Measurements from ENCODE around the gene GUCY2F.

Gene GUCY2F

GRCh38 chrX:109344678-109345077 is 137.2 kb downstream of the GUCY2F start:
- H3K36me3 ChIP-seq (ENCODE audit: insufficient read depth, low read length): no peaks in the 10 kb centered on the region
- no peak overlapping the region for H3K9ac ChIP-seq (ENCODE audit: low read depth, low read length)
- H3K9me3 ChIP-seq (ENCODE audit: control insufficient read depth, insufficient read depth, low read length): no peaks in the 10 kb centered on the region
- peaks cover 18% of the 10 kb centered on the region for H3K4me1 ChIP-seq (ENCODE audit: insufficient read depth, low read length)

- peaks cover 18% of the 10 kb centered on the region for H3K4me1 ChIP-seq (ENCODE audit: insufficient read depth, low read length)
- H3K9ac ChIP-seq (ENCODE audit: low read depth, low read length): no peak overlapping the region
- no peaks in the 10 kb centered on the region for H3K36me3 ChIP-seq (ENCODE audit: insufficient read depth, low read length)
- H3K9me3 ChIP-seq (ENCODE audit: control insufficient read depth, insufficient read depth, low read length): no peaks in the 10 kb centered on the region
Observed at GRCh38 chrX:109344101-109344500, 137.8 kb downstream of the GUCY2F start.

GRCh38 chrX:109343671-109344070 is 138.2 kb downstream of the GUCY2F start:
- peaks cover 18% of the 10 kb centered on the region for H3K4me1 ChIP-seq (ENCODE audit: insufficient read depth, low read length)
- no peaks in the 10 kb centered on the region for H3K36me3 ChIP-seq (ENCODE audit: insufficient read depth, low read length)
- no peaks in the 10 kb centered on the region for H3K9me3 ChIP-seq (ENCODE audit: control insufficient read depth, insufficient read depth, low read length)
- H3K9ac ChIP-seq (ENCODE audit: low read depth, low read length): no peak overlapping the region

GRCh38 chrX:109336141-109336540 is 145.7 kb downstream of the GUCY2F start:
- Histone ChIP-seq H3K9ac (ENCODE audit: low read depth, low read length) (no peak overlapping the region), H3K4me1 (ENCODE audit: insufficient read depth, low read length) (no peaks in the 10 kb centered on the region), H3K36me3 (ENCODE audit: insufficient read depth, low read length) (no peaks in the 10 kb centered on the region), H3K9me3 (ENCODE audit: control insufficient read depth, insufficient read depth, low read length) (peaks cover 11% of the 10 kb centered on the region; the same call in 1 of the 2 replicates)

- Histone ChIP-seq H3K4me1 (ENCODE audit: insufficient read depth, low read length) (peaks cover 4% of the 10 kb centered on the region; the same call in 1 of the 2 replicates), H3K9me3 (ENCODE audit: control insufficient read depth, insufficient read depth, low read length) (no peaks in the 10 kb centered on the region), H3K9ac (ENCODE audit: low read depth, low read length) (no peak overlapping the region), H3K36me3 (ENCODE audit: insufficient read depth, low read length) (no peaks in the 10 kb centered on the region)
Observed at GRCh38 chrX:109327251-109327650, 154.6 kb downstream of the GUCY2F start.
